IMR-90 (cell line): ENCODE results near the gene CCT4. TPM values are rescaled to one million over a fixed set of nuclear protein-coding genes. Genes with fewer than 3 reads are reported as not detected.

Experiments used
- ATAC-seq: fragments of 200-7000 bp; cut with Tn5 transposase; 2 replicates; pipeline ENCODE4 v1.9.1; 2020; ENCODE audit warnings: low read depth, mild to moderate bottlenecking, moderate library complexity
- BruUV-seq: library from RNA; stranded (reverse); fragments of 400-500 nt; replicated peaks from 2 replicates; lab custom pipeline; 2021; lab: Mats Ljungman, UMichigan
- CTCF ChIA-PET: fragments of 300-600 bp; formaldehyde crosslinking; extraction: SDS; loops from one replicate; lab custom pipeline; 2021; ENCODE audit warnings: antibody characterized with exemption; lab: Yijun Ruan, JAX
- POLR2A ChIA-PET: fragments of 300-600 bp; sonication (Branson Sonifier 250); formaldehyde crosslinking; loops from one replicate; lab custom pipeline; 2022; ENCODE audit warnings: antibody characterized with exemption; ENCODE audit not compliant: unreplicated experiment; lab: Charles Lee
- DNase-seq: peaks from one replicate; pipeline ENCODE4 v3.0.0; 2013
- H2AFZ ChIP-seq: replicated peaks from 2 replicates; pipeline ENCODE3; 2013; ENCODE audit warnings: low read length, mild to moderate bottlenecking; ENCODE audit not compliant: poor library complexity
- H2AK5ac ChIP-seq: 2 replicates; pipeline ENCODE4 v1.6.1; 2013; ENCODE audit warnings: low read depth, low read length, inconsistent platforms
- H2AK9ac ChIP-seq: replicated peaks from 2 replicates; pipeline ENCODE3; 2013; ENCODE audit warnings: mild to moderate bottlenecking, low read depth, low read length, moderate library complexity; ENCODE audit not compliant: poor library complexity
- H2BK120ac ChIP-seq: 2 replicates; pipeline ENCODE4 v1.6.1; 2013; ENCODE audit warnings: low read depth, low read length, inconsistent platforms
- H2BK15ac ChIP-seq: 3 replicates; pipeline ENCODE4 v1.6.1; 2013; ENCODE audit warnings: low read depth, low read length, inconsistent platforms
- H2BK20ac ChIP-seq: 2 replicates; pipeline ENCODE4 v1.6.1; 2013; ENCODE audit warnings: low read depth, mild to moderate bottlenecking, inconsistent platforms, low read length, moderate library complexity
- H2BK5ac ChIP-seq: 2 replicates; pipeline ENCODE4 v1.6.1; 2013; ENCODE audit warnings: mild to moderate bottlenecking, low read depth, low read length, inconsistent platforms; ENCODE audit not compliant: poor library complexity, severe bottlenecking
- H3K14ac ChIP-seq: replicated peaks from 2 replicates; pipeline ENCODE4 v1.6.1; 2013; ENCODE audit warnings: low read depth, low read length, inconsistent platforms
- H3K18ac ChIP-seq: 2 replicates; pipeline ENCODE4 v1.6.1; 2013; ENCODE audit warnings: low read depth, low read length, control low read depth
- H3K23ac ChIP-seq: 2 replicates; pipeline ENCODE4 v1.6.1; 2013; ENCODE audit warnings: low read depth, low read length, inconsistent platforms
- H3K27ac ChIP-seq: 2 replicates; pipeline ENCODE4 v1.5.1; 2013; ENCODE audit warnings: mild to moderate bottlenecking, control low read depth, low read length; ENCODE audit not compliant: insufficient read depth
- H3K27me3 ChIP-seq: 2 replicates; pipeline ENCODE4 v1.6.1; 2013; ENCODE audit warnings: low read length; ENCODE audit not compliant: control insufficient read depth, insufficient read depth
- H3K36me3 ChIP-seq: 2 replicates; pipeline ENCODE4 v1.6.1; 2013; ENCODE audit warnings: low read length, mixed read lengths; ENCODE audit not compliant: control insufficient read depth, insufficient read depth
- H3K4ac ChIP-seq: 2 replicates; pipeline ENCODE4 v1.6.1; 2013; ENCODE audit warnings: low read depth, low read length, inconsistent platforms
- H3K4me1 ChIP-seq: 2 replicates; pipeline ENCODE4 v1.6.1; 2013; ENCODE audit warnings: low read length, mixed read lengths; ENCODE audit not compliant: control insufficient read depth, insufficient read depth
- H3K4me2 ChIP-seq: 2 replicates; pipeline ENCODE4 v1.6.1; 2013; ENCODE audit warnings: low read depth, mild to moderate bottlenecking, control low read depth, low read length, moderate library complexity
- H3K4me3 ChIP-seq: 2 replicates; pipeline ENCODE4 v1.5.1; 2013; ENCODE audit warnings: low read depth, mild to moderate bottlenecking, control low read depth, low read length, moderate library complexity; ENCODE audit not compliant: insufficient read depth
- H3K56ac ChIP-seq: 2 replicates; pipeline ENCODE4 v1.6.1; 2013; ENCODE audit warnings: low read length, inconsistent platforms; ENCODE audit not compliant: insufficient read depth; ENCODE audit errors: extremely low read depth
- H3K79me1 ChIP-seq, 2 experiments: 2 replicates each; pipeline ENCODE4 v1.6.1; 2013; ENCODE audit warnings: low read length in 2 of 2, inconsistent platforms in 1 of 2, low read depth in 1 of 2
- H3K9ac ChIP-seq: 2 replicates; pipeline ENCODE4 v1.6.1; 2013; ENCODE audit warnings: low read depth, low read length, control low read depth
- H3K9me1 ChIP-seq: 2 replicates; pipeline ENCODE4 v1.6.1; 2013; ENCODE audit warnings: low read length, inconsistent platforms; ENCODE audit not compliant: insufficient read depth
- H3K9me3 ChIP-seq: 2 replicates; pipeline ENCODE4 v1.6.1; 2013; ENCODE audit warnings: low read length; ENCODE audit not compliant: control insufficient read depth, insufficient read depth
- H4K20me1 ChIP-seq: 2 replicates; pipeline ENCODE4 v1.6.1; 2013; ENCODE audit warnings: low read length, inconsistent platforms; ENCODE audit not compliant: insufficient read depth
- H4K5ac ChIP-seq: 2 replicates; pipeline ENCODE4 v1.6.1; 2013; ENCODE audit warnings: mild to moderate bottlenecking, low read depth, low read length, control low read depth
- H4K8ac ChIP-seq, 2 experiments: 2 replicates each; pipeline ENCODE4 v1.6.1; 2013; ENCODE audit warnings: low read depth in 2 of 2, low read length in 2 of 2, control low read depth in 1 of 2, inconsistent platforms in 1 of 2
- H4K91ac ChIP-seq: 2 replicates; pipeline ENCODE4 v1.6.1; 2013; ENCODE audit warnings: low read depth, low read length, inconsistent platforms; ENCODE audit not compliant: insufficient read depth
- BHLHE40 ChIP-seq: fragments of 150-350 bp; IDR thresholded peaks from 2 replicates; pipeline ENCODE4 v1.6.1; 2016; ENCODE audit warnings: mild to moderate bottlenecking, low read depth, low read length
- CHD1 ChIP-seq: IDR thresholded peaks from 2 replicates; pipeline ENCODE4 v1.6.1; 2012; ENCODE audit warnings: low read depth, low read length, improper control_type of control experiment
- ELK1 ChIP-seq: fragments of 150-350 bp; IDR thresholded peaks from 2 replicates; pipeline ENCODE4 v1.6.1; 2016; ENCODE audit warnings: low read depth, mild to moderate bottlenecking, low read length, moderate library complexity, borderline replicate concordance
- MAZ ChIP-seq: IDR thresholded peaks from 2 replicates; pipeline ENCODE4 v1.6.1; 2012; ENCODE audit warnings: low read depth, mild to moderate bottlenecking, low read length, improper control_type of control experiment, moderate library complexity, borderline replicate concordance
- MXI1 ChIP-seq: IDR thresholded peaks from 2 replicates; pipeline ENCODE4 v1.6.1; 2012; ENCODE audit warnings: low read depth, mild to moderate bottlenecking, low read length, moderate library complexity, borderline replicate concordance
- NFE2L2 ChIP-seq: fragments of 150-350 bp; IDR thresholded peaks from 2 replicates; pipeline ENCODE4 v1.6.1; 2016; ENCODE audit warnings: low read depth, mild to moderate bottlenecking, low read length
- POLR2A ChIP-seq: IDR thresholded peaks from 2 replicates; pipeline ENCODE4 v1.6.1; 2012; ENCODE audit warnings: mild to moderate bottlenecking, low read depth, low read length
- RAD21 ChIP-seq: IDR thresholded peaks from 2 replicates; pipeline ENCODE4 v1.6.1; 2012; ENCODE audit warnings: low read length, improper control_type of control experiment
- RCOR1 ChIP-seq: IDR thresholded peaks from 2 replicates; pipeline ENCODE4 v1.6.1; 2012; ENCODE audit warnings: mild to moderate bottlenecking, low read length, improper control_type of control experiment; ENCODE audit not compliant: insufficient replicate concordance
- RFX5 ChIP-seq: IDR thresholded peaks from 2 replicates; pipeline ENCODE4 v1.8.0; 2012; ENCODE audit warnings: low read depth, mild to moderate bottlenecking, low read length, moderate library complexity
- USF2 ChIP-seq: fragments of 150-350 bp; IDR thresholded peaks from 2 replicates; pipeline ENCODE4 v1.6.1; 2017; ENCODE audit warnings: mild to moderate bottlenecking, antibody characterized with exemption, low read length, low read depth
- WGBS, 2 experiments: methylation state at CpG; one replicate each; pipeline versions ENCODE4 v1.1.5 to v1.1.7; 2013; ENCODE audit warnings: missing lambda C conversion rate in 2 of 2; ENCODE audit not compliant: insufficient read length in 1 of 2; ENCODE audit errors: extremely low coverage in 2 of 2; 5-methylcytosine and 5-hydroxymethylcytosine counted together
- dilution Hi-C: fragments of 300-500 bp; cut with HindIII; formaldehyde crosslinking; loops from one replicate; pipeline ENCODE4 v1.14.3; 2018; ENCODE audit warnings: low sequenced_read_pairs; ENCODE audit not compliant: unreplicated experiment
- in situ Hi-C: fragments of 300-500 bp; cut with MboI; formaldehyde crosslinking; loops from 3 replicates; pipeline ENCODE4 v1.14.3; 2019; ENCODE audit warnings: low sequenced_read_pairs, inconsistent platforms, mixed read lengths
- intact Hi-C: fragments of 100-400 bp; cut with micrococcal nuclease; formaldehyde crosslinking; loops from 2 replicates; pipeline ENCODE4 v1.10.0; 2022
- polyA plus RNA-seq, 3 experiments: library from polyadenylated mRNA; depleted of rRNA; stranded (reverse); fragments of >200 nt; gene quantifications; 2 replicates each; pipeline ENCODE4 v1.2.3, GENCODE V29; 2012; ENCODE audit warnings: low replicate concordance in 1 of 3
- total RNA-seq: library from RNA; depleted of rRNA; stranded (reverse); fragments of >200 nt; gene quantifications from 2 replicates; pipeline ENCODE4 v1.2.3, GENCODE V29; 2012

Gene CCT4
- total and polyA plus RNA-seq, 2 of the 4 experiments (the other 2 are of a cell fraction): 94.4 to 187 TPM

- intact Hi-C loops (loop anchor here (10.0 kb wide), 2 partner anchors 353 to 403 kb away; partner anchors contain the start of gene XPO1), in situ Hi-C loops (no loop called here), dilution Hi-C loops (no loop called here)
- Histone ChIP-seq H4K91ac (peak overlapping the region; percentile 84), H4K20me1 (peaks cover 43% of the 10 kb centered on the region), H3K9me1 (no peaks in the 10 kb centered on the region; the same call in 1 of the 2 replicates), H3K9ac (peak overlapping the region; percentile 97), H2BK15ac (no peak overlapping the region), H3K23ac (peak overlapping the region; percentile 86), H3K56ac (peak overlapping the region; percentile 88), H3K27me3 (no peaks in the 10 kb centered on the region), H2AK9ac (peak overlapping the region; percentile 95), H3K79me1 (peaks cover 8 to 24% of the 10 kb centered on the region in 2 experiments), H4K8ac (peak overlapping the region; percentile 81 to 88), H3K4me1 (peaks cover 3% of the 10 kb centered on the region), H3K4ac (peak overlapping the region; percentile 89), H3K4me3 (peak overlapping the region; percentile 90), H2BK120ac (peak overlapping the region; percentile 58), H3K18ac (no peak overlapping the region), H3K9me3 (no peaks in the 10 kb centered on the region), H3K4me2 (peak overlapping the region; percentile 89), H4K5ac (peak overlapping the region; percentile 49), H3K14ac (peak overlapping the region; percentile 98), H2AK5ac (peak overlapping the region; percentile 76), H2BK20ac (no peak overlapping the region), H2AFZ (peak overlapping the region; percentile 93), H3K36me3 (peaks cover 10% of the 10 kb centered on the region), H3K27ac (peak overlapping the region; percentile 80), H2BK5ac (peak overlapping the region; percentile 97)
- CTCF ChIA-PET: no interaction called here
- peak; percentile 18 for ATAC-seq
- peak; percentile 36 for DNase-seq
- BruUV-seq: no TSS peak
- POLR2A ChIA-PET: no interaction called here
- TF ChIP-seq RFX5 (no peak), NFE2L2 (no peak), RCOR1 (no peak), RAD21 (no peak), ELK1 (no peak), MAZ (no peak), CHD1 (peak; percentile 85), MXI1 (0 out of 2 replicates have a peak, but pooled peaks have one; percentile 32), USF2 (no peak), BHLHE40 (no peak), POLR2A (no peak)
- 0% methylated on average over 9 of the region's 18 CpGs; no CpG with 5 or more reads in 1 of the 2 experiments for WGBS, 2 experiments
These were observed 664 bp downstream of the CCT4 start for GRCh38 chr2:61887717-61888266.
